GM21447 (cell line): ENCODE measurements around the gene PIGN.
"Not testable (repeated sequence)": the region's sequence is repeated elsewhere in the genome, so short reads cannot be mapped to it uniquely, and the experiment has no call there.

Source experiments
- ATAC-seq: cut with Tn5 transposase; IDR thresholded peaks from one replicate; pipeline ENCODE4 v1.9.1; 2021; ENCODE audit not compliant: unreplicated experiment

The PIGN gene

DNA sequence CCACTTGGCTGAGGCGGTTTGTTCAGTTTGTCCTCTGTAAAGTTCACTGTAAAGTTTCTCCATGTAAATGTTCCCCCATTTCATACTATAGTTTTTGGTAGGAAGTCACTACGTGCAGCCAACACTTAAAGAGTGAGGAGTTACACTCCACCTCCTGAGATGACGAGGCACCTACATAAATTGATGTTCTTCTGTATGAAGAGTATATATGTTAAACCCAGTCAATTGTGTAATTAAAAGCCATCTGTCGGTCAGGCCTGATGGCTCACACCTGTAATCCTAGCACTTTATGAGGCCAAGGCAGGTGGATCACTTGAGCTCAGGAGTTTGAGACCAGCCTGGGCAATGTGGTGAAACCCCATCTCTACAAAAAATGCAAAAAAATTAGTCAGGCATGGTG, 7.6 kb downstream of the PIGN start:
- ATAC-seq: no peak

DNA sequence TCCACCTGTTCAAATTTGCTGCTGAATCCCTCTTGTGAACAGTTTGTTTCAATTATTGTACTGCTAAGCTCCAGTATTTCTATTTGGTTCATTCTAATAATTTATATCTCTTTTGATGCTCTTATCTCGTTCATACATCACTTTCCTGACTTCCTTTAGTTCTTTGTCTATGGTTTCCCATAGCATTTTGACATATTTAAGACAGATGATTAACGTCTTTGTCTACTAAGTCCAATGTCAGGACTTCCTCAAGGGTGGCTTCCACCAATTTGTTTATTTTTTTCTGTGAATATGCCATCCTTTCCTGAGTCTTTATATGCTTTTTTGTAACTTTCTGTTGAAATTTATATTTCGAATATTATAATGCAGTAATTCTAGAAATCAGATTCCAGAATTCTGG, 9.6 kb downstream of the PIGN start:
- ATAC-seq: no peak

DNA sequence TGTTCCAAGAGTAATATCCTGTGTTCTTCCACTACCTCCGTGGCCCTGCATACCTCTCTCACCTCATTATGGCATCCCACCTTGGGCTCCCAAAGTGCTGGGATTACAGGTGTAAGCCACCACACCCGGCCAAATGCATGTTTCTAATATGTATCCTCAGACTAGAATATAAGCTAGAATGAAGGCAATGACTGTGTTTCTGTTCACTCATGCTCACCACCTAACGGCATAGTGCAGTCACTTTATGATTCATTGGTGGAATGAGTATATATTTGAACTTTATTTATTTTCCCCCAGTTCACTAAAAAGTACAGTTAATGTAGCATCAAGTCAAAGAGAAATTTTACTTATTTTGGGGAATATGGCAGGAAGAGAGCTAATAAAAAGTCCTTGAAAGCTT, 11.3 kb downstream of the PIGN start:
- no peak for ATAC-seq

DNA sequence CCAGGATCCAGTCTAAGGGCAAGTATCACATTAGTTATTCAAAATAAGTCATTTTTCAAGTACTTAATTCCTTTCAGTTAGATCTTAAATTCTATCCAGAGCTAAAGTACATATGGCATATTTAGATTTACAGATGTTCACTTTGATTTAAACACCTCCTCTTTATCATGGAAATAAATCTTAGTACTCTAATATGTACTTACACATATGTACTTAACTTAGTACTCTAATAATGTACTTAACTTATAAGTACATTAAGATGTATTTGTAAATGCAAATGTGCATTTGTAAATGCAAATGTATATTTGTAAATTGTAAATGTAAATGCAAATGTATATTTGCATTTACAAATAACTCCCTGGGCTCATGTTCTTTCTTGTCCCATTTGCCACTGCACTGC, 14.6 kb downstream of the PIGN start:
- no peak for ATAC-seq

DNA sequence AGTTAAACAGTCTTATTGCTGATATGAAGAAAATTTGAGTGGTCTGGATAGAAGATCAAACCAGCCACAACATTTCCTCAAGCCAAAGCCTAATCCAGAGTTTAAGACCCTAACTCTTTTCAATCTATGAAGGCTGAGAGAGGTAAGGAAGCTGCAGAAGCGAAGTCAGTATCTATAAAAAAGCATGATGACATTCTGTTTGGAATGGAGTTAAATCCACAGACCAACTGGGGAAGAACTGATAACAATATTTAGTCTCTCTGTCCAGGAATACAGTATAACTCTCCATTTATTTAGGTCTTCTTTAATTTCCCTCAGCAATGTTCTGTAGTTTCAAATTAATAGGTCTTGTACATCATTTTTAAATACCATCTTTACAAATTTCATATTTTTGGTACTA, 16.0 kb downstream of the PIGN start:
- ATAC-seq: no peak

DNA sequence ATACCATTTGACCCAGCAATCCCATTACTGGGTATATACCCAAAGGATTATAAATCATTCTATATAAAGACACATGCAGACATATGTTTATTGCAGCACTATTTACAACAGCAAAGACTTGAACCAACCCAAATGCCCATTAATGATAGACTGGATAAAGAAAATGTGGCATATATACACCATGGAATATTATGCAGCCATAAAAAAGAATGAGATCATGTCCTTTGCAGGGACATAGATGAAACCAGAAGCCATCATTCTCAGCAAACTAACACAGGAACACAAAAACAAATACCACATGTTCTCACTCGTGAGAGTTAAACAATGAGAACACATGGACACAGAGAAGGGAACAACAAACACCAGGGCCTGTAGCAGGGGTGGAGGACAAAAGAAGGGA, 20.3 kb downstream of the PIGN start:
- not testable (repeated sequence) for ATAC-seq

DNA sequence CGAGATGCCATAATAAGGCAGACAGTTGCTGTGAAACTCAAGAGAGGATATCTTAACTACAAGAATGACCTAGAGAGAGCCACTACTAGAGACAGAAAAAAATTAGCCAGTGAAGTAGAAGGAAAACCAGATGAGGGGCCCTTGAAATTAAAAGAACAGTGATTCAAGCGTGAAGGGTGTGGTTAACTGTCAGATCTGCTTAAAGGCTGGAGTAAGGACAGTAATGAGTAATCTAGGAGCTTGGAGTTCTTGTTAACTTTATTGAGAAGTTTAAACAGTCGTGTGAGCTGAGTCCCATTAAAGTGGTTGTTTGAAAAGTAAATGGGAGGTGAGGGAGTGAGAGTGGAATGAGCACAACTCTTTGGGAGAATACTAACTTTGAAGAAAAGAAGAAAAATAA, 21.3 kb downstream of the PIGN start:
- ATAC-seq: no peak

DNA sequence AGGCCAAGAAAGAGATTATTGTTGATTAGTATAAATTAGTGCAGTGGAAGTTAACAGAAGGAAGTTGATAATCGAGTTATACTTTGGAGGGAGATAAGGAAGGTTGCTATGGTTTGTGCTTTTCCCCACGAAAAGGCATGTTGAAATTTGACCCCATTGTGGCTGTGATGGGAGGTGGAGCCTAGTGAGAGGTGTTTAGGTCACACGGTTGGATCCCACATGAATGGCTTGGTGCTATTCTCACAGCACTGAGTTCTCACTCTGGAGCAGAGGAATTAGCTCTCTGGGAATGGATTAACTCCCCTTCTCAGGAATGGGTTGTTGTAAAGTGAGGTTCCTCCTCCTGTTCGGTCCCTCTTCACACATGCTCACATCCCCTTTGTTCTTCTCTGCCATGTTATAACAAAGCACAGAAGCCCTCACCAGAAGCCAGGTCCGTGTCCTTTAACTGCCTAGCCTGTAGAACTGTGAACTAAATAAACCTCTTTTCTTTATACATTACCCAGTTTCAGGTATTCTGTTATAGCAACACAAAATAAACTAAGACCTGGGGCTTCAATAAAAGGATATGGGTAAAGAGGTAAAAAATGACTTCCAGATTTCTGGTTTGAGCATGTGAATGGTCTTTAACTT, 21.9 kb downstream of the PIGN start:
- ATAC-seq: no peak

DNA sequence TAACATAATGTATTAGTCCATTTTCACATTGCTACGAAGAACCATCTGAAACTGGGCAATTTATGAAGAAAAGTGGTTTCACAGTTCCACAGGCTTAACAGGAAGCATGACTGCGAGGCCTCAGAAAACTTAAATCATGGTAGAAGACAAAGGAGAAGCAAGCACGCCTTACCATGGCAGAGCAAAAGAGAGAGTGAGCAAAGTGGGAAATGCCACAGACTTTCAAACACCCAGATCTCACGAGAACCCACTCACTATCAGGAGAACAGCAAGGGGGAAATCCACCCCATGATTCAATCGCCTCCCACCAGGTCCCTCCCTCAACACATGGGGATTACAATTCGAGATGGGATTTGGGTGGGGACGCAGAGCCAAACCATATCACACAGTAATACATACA, 22.5 kb downstream of the PIGN start:
- no peak for ATAC-seq

DNA sequence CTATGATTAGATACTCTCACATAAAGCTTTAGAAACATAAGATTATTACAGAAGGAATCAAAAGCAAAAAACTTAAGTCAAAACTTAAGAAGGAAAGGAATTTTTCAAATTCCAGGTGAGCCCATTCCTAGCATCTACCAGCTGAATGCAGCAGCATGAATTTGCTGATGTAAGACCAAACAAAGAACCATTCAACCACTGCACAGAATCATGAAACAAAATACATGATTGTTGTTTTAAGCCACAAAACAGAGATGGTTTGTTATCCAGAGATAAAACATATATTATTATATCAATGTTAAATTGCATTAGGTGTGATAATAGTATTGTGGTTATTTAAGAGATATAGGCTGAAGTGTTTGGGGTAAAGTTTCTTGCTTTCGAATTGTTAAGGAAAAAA, 29.0 kb downstream of the PIGN start:
- ATAC-seq: no peak

DNA sequence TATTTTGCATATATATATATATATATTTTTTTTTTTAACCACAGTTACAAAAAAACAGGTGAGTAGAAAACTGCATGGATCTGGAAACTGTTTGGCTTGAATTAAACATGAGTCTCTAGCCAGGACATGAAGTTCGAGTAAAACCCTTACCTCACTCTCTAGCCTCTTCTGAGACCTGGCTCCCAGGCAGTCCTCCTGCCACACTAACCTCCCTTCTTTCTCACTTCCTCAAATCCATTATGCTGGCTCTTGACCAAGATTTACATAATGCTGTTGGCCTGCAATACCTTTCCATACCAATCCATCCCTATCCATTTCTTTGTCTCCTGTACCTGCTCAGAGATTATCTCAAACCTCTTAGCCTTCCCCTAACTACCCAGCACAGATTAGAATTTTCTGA, 34.0 kb downstream of the PIGN start:
- ATAC-seq: no peak

DNA sequence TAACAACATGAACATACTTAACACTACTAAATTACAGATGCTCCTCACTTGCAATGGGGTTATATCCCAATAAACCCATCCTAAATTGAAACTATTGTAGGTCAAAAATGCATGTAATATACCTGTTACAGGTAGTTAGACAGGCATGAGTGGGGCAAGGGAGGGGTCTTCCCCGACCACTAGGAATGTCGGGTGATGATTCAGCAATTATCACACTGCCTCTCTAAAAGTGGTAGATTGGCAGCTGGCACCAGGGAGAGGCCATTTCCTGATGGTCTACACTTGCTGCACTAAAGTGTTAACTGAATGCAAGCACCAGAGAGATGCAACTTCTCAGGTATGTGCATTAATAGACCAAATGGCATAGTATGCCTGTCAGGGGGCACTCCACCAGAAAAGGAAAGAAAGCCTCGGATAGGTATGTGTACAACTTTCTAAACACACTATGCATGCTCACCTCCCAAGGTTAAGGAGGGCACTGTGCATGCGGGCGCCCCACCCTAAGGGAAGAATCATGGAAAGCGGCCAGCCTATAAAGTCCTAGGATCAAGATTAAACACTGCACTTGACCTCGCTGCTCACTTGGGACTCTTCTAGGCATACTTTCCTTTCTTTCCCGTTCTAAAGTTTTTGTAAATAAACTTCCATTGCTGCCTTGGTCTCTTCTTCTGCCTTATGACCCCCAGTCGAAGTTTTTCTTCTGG, 35.6 kb downstream of the PIGN start:
- no peak for ATAC-seq

DNA sequence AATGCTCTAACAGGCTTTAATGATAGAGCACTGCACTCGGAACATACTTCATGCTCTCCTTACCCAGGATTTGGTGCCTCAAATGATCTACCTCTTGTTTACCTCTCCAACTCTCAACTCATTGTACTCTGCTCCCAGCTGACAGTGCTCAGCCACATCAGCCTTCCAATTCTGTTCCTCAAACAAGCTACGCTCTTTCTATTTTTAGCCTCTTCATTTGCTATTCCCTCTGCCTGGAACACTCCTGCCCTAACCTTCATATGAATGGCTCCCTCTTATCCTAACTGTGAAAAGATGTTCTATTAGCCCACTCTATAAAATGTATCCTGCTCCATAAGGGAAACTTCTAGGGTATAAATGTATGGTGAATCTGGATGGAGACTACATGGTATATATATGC, 42.5 kb downstream of the PIGN start:
- no peak for ATAC-seq

DNA sequence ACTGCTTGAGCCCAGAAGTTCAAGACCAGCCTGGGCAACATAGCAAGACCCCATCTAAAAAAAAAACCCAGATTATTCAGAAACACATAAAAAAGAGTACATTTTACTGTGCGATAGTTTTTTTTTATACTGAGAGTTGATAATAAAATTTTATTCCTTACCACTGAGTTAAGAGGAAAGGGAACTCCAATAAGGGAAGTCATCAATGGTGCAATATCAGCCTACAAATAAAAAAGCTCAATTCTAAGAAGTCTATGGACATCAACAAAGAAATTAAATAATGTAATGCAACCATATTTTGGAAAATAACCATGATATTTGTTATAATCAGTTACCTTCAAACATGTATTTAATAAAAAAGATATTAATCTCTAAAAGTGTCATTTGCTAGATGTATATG, 46.6 kb downstream of the PIGN start:
- no peak for ATAC-seq

DNA sequence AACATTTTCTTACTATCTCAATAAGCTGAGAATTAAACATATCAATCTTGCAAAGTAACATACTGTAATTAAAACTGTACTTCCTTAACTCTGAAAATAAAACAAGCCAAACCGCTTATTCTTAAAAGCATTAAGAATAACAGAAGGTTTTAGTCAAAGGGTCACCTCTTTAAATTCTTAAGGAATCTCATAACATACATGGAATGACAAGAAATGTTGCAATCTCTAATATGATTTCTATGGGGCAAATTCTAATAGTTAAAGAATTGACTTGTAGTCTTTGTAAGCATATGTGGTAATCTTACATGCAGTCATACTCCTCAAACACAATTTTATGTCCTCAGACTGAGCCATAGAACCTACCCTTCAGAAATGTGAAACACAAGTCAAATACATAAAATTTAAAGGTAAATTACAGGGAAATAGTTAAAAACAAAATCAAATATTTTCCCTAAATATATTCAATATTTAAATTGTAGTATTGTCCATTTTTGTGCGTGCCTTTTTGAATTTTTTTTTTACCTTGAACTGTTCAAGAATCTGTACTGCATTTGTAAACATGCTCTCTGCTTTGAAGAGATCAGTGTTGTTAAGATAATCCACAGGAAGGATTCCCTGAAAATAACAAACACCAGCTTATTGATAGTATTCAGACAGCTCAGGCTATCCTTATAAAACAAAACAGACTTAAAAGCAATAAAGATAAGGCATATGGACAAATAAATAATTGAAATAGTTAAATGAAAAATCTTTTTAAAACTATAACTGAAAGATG, 48.2 kb downstream of the PIGN start:
- no peak for ATAC-seq

DNA sequence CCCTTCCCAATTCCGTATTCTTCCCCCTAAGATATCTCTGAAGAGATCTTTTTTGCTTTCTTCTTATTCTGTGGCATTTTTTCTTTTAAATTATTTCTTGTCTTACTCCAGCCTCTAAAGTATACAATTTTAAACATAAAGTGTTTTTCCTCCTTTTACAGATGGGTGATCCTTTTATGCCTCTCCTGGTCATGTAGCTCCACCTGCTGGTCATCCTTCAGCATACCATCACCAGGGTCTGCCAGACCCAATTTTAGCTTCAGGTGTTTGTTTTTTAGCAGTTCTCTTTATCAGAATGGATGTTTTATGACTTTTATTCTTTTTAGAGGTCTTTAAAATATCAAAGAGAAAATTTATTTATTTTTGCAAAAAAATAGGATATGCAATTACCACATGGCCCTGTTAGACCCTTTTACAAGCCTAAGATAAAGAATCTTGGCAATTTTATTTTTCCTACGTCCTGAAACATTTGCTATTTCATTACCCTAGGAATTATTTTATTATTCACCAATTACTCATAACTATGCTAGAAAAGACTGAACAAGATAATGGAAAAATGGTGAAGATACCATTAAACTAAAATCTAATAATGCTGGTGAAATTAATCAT, 55.5 kb downstream of the PIGN start:
- ATAC-seq: peak; percentile 58

DNA sequence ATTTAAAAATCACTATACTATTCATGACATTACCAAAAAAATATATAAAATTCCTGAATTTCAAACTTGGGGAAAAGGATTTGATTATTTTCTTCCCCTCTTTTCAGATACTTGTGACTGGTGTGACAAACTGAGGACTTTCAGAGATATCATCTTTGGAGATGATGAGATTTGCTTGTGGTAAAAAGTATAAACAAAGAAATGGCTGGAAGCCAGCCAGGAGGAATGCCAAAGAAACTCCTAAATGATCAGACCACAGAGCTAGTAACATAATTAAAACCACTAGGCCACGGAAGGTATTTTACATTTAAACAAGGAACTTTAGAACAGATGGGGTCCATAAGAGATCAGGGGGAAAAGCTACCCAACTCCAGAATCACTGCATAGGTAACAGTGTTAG, 58.7 kb downstream of the PIGN start:
- ATAC-seq: no peak

DNA sequence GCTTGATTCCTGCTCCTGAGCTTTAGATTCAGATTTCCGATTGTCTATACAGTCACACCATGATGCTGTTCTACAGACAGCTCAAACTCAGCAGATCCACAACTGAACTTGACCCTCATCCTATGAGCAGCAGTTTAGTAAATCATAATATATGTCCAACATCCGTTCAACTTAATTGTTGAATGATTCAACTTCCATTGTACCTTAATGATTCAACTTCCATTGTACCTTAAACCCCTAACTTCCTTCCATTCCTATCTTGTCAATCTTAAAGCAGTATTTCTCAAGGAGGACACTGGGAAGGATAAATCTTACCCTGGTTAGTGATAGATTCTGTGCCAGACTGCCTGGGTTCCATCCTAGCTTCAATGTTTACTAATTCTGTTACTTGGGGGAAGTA, 60.1 kb downstream of the PIGN start:
- ATAC-seq: no peak

DNA sequence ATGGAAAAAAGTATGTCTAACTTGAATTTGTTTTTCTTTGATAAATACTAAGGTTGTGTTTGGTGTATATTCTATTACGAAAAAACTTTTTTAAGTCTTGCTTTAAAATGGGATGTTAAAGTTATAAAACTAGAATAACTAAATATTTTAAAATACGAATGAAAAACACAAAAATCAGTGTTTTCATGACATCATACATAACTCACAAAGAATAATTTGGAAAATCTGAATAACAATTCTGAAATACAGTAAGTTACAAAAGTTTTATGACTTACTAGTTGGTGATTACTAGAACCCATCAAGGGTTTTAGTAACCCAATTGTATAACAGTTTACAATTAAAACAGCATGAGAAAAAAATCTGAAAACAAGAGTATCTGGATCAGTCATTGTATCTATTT, 61.2 kb downstream of the PIGN start:
- ATAC-seq: no peak

DNA sequence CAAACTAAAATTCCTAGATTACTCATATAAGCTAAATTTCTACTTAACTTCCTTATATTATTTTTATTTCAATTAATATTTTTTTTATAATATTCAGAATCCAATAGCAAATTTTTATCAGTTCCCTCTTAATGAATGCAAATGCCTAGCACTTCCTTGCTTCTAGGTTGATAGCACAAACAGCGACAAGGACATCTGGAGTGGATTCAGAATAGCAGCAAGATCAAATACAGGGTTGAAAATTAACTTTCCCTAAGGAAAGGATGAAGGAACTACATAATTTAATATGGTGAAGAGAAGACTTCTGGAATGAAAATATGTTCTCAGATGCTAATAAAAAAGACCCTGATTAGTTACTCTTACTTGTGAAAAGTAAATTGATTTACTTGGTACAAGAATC, 64.5 kb downstream of the PIGN start:
- ATAC-seq: no peak

DNA sequence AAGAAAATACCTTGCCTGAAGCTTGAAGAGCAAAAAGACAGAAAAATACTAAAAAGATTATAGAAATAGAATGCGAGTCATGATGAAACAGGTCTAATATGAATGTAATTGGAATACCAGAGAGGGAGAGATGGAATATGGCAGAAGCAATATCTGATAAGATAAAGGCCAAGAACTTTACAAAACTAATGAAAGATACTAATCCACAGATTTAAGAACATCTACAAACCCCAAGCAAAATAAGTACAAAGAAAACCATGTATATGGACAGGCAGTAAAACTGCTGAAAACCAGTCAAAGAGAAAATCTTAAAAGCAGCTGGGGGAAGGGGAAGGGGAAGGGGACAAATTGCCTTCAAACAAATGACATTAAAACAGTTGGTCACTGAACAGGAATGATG, 67.0 kb downstream of the PIGN start:
- ATAC-seq: no peak

DNA sequence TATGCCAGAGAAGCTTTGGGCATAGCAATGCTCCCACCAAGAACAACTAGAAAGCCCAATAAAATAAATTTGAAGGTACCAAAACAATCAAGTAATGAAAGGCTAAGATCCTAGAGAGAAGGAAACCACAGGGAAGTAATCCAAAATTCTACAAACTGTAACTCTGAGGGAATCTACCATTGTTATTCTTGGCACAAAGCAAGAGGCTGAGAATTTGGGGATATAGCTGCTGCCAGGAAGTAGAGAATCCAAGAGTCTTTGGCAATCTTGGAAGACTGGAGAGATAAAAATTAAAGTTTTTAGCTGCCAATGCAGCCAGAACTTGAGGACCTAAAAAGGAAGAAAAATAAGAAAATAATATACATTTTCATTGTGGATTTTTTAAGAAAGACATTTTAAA, 68.5 kb downstream of the PIGN start:
- no peak for ATAC-seq
